HepG2 (cell line): ENCODE data around the gene PHB1. TPM values are rescaled to one million over a fixed set of nuclear protein-coding genes. Genes with fewer than 3 reads are reported as not detected.

Experiments used
- CSRNP1 ChIP-seq: sonication (generic); formaldehyde crosslinking; IDR thresholded peaks from 2 replicates; pipeline ENCODE4 v1.8.1; 2023; ENCODE audit warnings: mild to moderate bottlenecking, missing genetic modification reagents
- ELF3 ChIP-seq: IDR thresholded peaks from 2 replicates; pipeline ENCODE4 v1.6.1; 2016; ENCODE audit warnings: missing genetic modification reagents, missing compliant biosample characterization
- GPN1 ChIP-seq: sonication (generic); formaldehyde crosslinking; IDR thresholded peaks from 2 replicates; pipeline ENCODE4 v1.5.1; 2020; ENCODE audit warnings: missing genetic modification reagents, borderline replicate concordance
- KDM5A ChIP-seq: fragments of 200-600 bp; sonication (generic); IDR thresholded peaks from 2 replicates; pipeline ENCODE4 v1.7.0; 2018; ENCODE audit warnings: antibody characterized with exemption, mild to moderate bottlenecking, low read length, borderline replicate concordance
- KDM5B ChIP-seq: sonication (generic); formaldehyde crosslinking; IDR thresholded peaks from 2 replicates; pipeline ENCODE4 v1.4.0; 2020; ENCODE audit warnings: missing genetic modification reagents, mild to moderate bottlenecking, borderline replicate concordance
- MAFG ChIP-seq: sonication (generic); formaldehyde crosslinking; IDR thresholded peaks from 2 replicates; pipeline ENCODE4 v1.5.1; 2020; ENCODE audit warnings: mild to moderate bottlenecking, missing genetic modification reagents
- MIER3 ChIP-seq: IDR thresholded peaks from 2 replicates; pipeline ENCODE4 v1.6.1; 2016; ENCODE audit warnings: missing compliant biosample characterization, borderline replicate concordance
- MIXL1 ChIP-seq: IDR thresholded peaks from 2 replicates; pipeline ENCODE4 v1.6.1; 2016
- POLR2A ChIP-seq, 2 experiments: IDR thresholded peaks; 2 replicates each; pipeline ENCODE4 v1.6.1; 2011; ENCODE audit warnings: low read depth in 2 of 2, low read length in 2 of 2, mild to moderate bottlenecking in 1 of 2, moderate library complexity in 1 of 2; ENCODE audit not compliant: insufficient read depth in 1 of 2
- POLR2AphosphoS2 ChIP-seq: IDR thresholded peaks from 2 replicates; pipeline ENCODE4 v1.6.1; 2011; ENCODE audit warnings: low read depth, low read length, improper control_type of control experiment
- TCF7L2 ChIP-seq: IDR thresholded peaks from 2 replicates; pipeline ENCODE4 v1.6.1; 2011; ENCODE audit warnings: mild to moderate bottlenecking, low read depth, low read length, moderate library complexity
- TEAD3 ChIP-seq: optimal IDR thresholded peaks from 2 replicates; pipeline ENCODE3; 2016; ENCODE audit warnings: borderline replicate concordance
- ZBTB20 ChIP-seq: sonication (generic); formaldehyde crosslinking; IDR thresholded peaks from 2 replicates; pipeline ENCODE4 v1.8.1; 2023; ENCODE audit warnings: missing genetic modification reagents, low read depth, mild to moderate bottlenecking, borderline replicate concordance
- ZHX2 ChIP-seq, 2 experiments: sonication (generic) in 1 of 2; formaldehyde crosslinking in 1 of 2; IDR thresholded peaks; 2 replicates each; pipeline versions ENCODE4 v1.6.1 to v1.9.0; 2014 to 2022; ENCODE audit warnings: antibody characterized with exemption in 1 of 2, borderline replicate concordance in 1 of 2, inconsistent platforms in 1 of 2, low read depth in 1 of 2, missing genetic modification reagents in 1 of 2
- ZNF580 ChIP-seq: IDR thresholded peaks from 2 replicates; pipeline ENCODE4 v1.6.1; 2016; ENCODE audit warnings: low read depth, borderline replicate concordance
- ZNF878 ChIP-seq: sonication (generic); formaldehyde crosslinking; IDR thresholded peaks from 2 replicates; pipeline ENCODE4 v1.8.1; 2023; ENCODE audit warnings: mild to moderate bottlenecking, missing genetic modification reagents, moderate library complexity
- ZSCAN12 ChIP-seq: sonication (generic); formaldehyde crosslinking; IDR thresholded peaks from 2 replicates; pipeline ENCODE4 v1.9.0; 2021; ENCODE audit warnings: mild to moderate bottlenecking, missing genetic modification reagents
- ZSCAN31 ChIP-seq: sonication (generic); formaldehyde crosslinking; IDR thresholded peaks from 2 replicates; pipeline ENCODE4 v1.5.0; 2020; ENCODE audit warnings: low read depth, mild to moderate bottlenecking, missing genetic modification reagents
- polyA plus RNA-seq, 8 experiments: library from polyadenylated mRNA; depleted of rRNA in 3 of 8; stranded (reverse) in 7 of 8; unstranded in 1 of 8; fragments of >200 nt; fragmentation: Illumina TruSeq in 4 of 8; extraction: Trizol in 4 of 8; gene quantifications; 2 replicates each; pipeline versions ENCODE4 v1.2.1 to v1.2.3, GENCODE V29; 2011 to 2016; ENCODE audit warnings: low read depth in 4 of 8, missing spikeins in 1 of 8, mixed read lengths in 1 of 8; ENCODE audit not compliant: insufficient read depth in 1 of 8
- total RNA-seq, 5 experiments: library from RNA; depleted of rRNA; stranded (reverse); fragments of >200 nt; fragmentation: Illumina TruSeq; extraction: Trizol; gene quantifications; 2 replicates each; pipeline ENCODE4 v1.2.3, GENCODE V29; 2016; ENCODE audit warnings: low read depth in 1 of 5
- TF ChIP-seq, protein P1 (sequence below): sonication (generic); formaldehyde crosslinking; IDR thresholded peaks from 2 replicates; pipeline ENCODE4 v1.5.1; 2020; ENCODE audit warnings: mild to moderate bottlenecking, missing genetic modification reagents, moderate library complexity

Gene PHB1
- total and polyA plus RNA-seq, 2 of the 13 experiments (the other 11 are each of a cell fraction or from before 2014, with no cell fraction given) = 515 to 688 TPM

DNA sequence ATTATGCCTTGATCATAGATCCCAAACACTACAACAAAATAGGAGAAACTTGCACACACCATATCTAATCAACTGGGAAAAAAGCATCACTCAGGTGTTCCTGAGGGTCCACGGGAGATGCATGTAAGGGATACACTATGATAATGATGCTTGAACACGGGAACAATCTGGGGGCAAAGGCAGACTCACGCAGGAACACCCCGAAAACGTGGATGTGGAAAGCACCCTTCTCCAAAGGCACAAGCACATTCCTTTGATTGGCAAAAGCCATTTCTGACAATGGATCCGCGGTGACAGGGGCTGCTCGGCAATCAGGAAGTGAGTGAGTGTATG, 53.9 kb downstream of the PHB1 start (continued):
- 0 out of 2 replicates have a peak, but pooled peaks have one; percentile 84 for TF ChIP-seq ELF3 (CRISPR knock-in tag)
- no peak for TF ChIP-seq TCF7L2
- TF ChIP-seq ZBTB20 = peak; percentile 41; the same call in 1 of the 2 replicates
- no peak for TF ChIP-seq MAFG
- no peak for TF ChIP-seq POLR2AphosphoS2
- peak; percentile 13; the same call in 1 of the 2 replicates for TF ChIP-seq CSRNP1 (CRISPR knock-in tag)
- TF ChIP-seq ZNF878 (CRISPR knock-in tag) = 0 out of 2 replicates have a peak, but pooled peaks have one; percentile 11
- TF ChIP-seq POLR2A (IDR thresholded peaks at IDR 0.05; ENCODE audit: insufficient read depth in 1 of 2, low read depth in 2 of 2, low read length in 2 of 2) = peak in 1 of 2 experiments; percentile 16; a peak in 1 of 4 replicates
- 0 out of 2 replicates have a peak, but pooled peaks have one; percentile 29 for TF ChIP-seq MIER3 (CRISPR knock-in tag)
- no peak for TF ChIP-seq MIXL1 (CRISPR knock-in tag)
- TF ChIP-seq GPN1 (CRISPR knock-in tag) = no peak
- no peak for TF ChIP-seq KDM5B (CRISPR knock-in tag)
- TF ChIP-seq ZSCAN12 = no peak
- no peak for TF ChIP-seq ZSCAN31
- no peak for TF ChIP-seq ZNF580 (CRISPR knock-in tag)
- TF ChIP-seq, protein P1, sequence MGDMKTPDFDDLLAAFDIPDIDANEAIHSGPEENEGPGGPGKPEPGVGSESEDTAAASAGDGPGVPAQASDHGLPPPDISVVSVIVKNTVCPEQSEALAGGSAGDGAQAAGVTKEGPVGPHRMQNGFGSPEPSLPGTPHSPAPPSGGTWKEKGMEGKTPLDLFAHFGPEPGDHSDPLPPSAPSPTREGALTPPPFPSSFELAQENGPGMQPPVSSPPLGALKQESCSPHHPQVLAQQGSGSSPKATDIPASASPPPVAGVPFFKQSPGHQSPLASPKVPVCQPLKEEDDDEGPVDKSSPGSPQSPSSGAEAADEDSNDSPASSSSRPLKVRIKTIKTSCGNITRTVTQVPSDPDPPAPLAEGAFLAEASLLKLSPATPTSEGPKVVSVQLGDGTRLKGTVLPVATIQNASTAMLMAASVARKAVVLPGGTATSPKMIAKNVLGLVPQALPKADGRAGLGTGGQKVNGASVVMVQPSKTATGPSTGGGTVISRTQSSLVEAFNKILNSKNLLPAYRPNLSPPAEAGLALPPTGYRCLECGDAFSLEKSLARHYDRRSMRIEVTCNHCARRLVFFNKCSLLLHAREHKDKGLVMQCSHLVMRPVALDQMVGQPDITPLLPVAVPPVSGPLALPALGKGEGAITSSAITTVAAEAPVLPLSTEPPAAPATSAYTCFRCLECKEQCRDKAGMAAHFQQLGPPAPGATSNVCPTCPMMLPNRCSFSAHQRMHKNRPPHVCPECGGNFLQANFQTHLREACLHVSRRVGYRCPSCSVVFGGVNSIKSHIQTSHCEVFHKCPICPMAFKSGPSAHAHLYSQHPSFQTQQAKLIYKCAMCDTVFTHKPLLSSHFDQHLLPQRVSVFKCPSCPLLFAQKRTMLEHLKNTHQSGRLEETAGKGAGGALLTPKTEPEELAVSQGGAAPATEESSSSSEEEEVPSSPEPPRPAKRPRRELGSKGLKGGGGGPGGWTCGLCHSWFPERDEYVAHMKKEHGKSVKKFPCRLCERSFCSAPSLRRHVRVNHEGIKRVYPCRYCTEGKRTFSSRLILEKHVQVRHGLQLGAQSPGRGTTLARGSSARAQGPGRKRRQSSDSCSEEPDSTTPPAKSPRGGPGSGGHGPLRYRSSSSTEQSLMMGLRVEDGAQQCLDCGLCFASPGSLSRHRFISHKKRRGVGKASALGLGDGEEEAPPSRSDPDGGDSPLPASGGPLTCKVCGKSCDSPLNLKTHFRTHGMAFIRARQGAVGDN (CRISPR knock-in tag) = no peak
- peak; percentile 3 for TF ChIP-seq TEAD3 (CRISPR knock-in tag)
- 0 out of 2 replicates have a peak, but pooled peaks have one; percentile 41 for TF ChIP-seq KDM5A
- no peak for TF ChIP-seq ZHX2 (IDR thresholded peaks at IDR 0.05; ENCODE audit: low read depth)
- TF ChIP-seq ZHX2 (CRISPR knock-in tag; IDR thresholded peaks at IDR 0.05; ENCODE audit: borderline replicate concordance) = no peak
